ENCODE results near the gene COPS2. TPM values are rescaled to one million over a fixed set of nuclear protein-coding genes. Genes with fewer than 3 reads are reported as not detected.
"Not testable (repeated sequence)": the region's sequence is repeated elsewhere in the genome, so short reads cannot be mapped to it uniquely, and the experiment has no call there.

Gene COPS2
- total RNA-seq, 1 donor from 2014 or later: 58.0 TPM

DNA sequence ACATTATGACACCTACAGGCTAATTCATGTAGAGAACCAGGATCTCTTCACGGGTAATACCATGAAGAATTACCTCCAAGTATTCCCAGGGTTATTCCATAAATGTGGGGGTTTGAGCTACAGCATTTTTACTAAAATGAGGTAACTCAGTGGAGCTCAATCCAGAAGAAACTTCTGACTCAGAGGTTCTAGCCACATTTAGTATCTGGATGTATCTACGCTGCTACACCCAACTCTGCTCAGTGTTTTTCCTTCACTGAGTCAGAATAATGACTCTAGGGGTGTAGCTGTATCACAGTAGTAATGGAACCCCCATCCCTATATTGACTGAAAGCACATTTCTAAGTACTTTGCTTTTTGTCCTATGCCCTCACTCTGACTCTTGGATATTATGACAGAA lies 52.4 kb downstream of the COPS2 start:
- DNase-seq: no peak

- DNase-seq: peak; percentile 70
These were observed 53.9 kb downstream of the COPS2 start for GRCh38 chr15:49101536-49101935.

GRCh38 chr15:49096090-49096750 lies 59.2 kb downstream of the COPS2 start:
- no peak for DNase-seq

DNA sequence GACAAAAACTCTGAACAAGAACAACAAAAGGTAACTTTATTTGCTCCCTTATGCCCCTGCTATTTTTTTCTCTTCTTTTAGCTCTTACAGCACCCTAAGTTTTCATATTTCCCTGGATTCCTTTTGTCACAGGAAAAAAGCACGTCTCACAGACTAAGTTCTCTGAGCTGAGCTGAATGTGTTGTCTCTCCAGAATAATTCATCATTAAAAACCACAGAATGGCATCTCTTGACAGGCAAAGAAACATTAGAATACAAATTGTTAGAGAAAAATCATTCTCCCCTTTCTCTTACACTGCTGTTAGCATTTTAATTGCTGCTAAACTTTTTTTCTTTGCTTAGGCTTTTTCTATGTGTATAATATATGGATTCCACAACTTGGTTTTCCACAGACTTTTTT lies 60.5 kb downstream of the COPS2 start:
- no peak for DNase-seq

DNA sequence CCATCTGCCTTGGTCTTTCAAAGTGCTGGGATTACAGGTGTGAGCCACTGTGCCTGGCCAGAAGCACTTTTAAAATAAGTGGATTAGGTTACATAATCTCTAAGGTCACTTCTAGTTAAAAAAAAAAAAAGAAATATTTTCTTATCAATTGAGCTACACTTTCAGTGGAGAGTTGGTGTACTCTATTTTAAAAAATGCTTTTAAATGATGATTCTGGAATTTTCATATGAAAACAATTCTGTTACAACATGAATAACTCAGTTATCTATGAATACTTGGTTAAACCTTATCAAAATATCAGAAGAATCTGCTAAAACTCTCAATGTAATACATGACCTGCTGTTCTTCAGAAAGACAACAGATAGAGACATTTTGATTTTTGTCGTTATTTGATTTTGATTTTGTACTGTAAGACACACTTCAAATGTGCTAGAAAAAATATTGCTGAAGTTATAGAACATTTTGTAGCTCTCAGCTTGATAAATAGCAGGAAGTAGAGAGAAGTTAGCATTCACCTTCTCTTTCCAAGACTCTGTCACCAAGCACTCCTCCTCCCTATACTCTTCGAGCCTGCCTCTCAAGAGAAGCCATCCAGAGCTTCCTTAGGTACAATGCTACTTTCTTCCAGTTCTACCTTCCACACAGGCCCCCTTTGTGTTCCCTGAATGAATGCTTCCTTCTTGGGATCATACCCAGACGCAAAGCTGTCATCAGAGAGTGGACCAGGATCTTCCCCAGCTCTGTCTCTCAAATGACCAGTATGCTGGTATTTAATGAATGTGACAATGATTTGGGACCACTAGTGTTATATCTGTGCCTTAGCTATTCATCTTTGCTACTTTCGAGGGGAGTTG lies 61.9 kb downstream of the COPS2 start:
- no peak for DNase-seq

GRCh38 chr15:49088996-49089395 lies 66.4 kb downstream of the COPS2 start:
- DNase-seq: no peak

DNA sequence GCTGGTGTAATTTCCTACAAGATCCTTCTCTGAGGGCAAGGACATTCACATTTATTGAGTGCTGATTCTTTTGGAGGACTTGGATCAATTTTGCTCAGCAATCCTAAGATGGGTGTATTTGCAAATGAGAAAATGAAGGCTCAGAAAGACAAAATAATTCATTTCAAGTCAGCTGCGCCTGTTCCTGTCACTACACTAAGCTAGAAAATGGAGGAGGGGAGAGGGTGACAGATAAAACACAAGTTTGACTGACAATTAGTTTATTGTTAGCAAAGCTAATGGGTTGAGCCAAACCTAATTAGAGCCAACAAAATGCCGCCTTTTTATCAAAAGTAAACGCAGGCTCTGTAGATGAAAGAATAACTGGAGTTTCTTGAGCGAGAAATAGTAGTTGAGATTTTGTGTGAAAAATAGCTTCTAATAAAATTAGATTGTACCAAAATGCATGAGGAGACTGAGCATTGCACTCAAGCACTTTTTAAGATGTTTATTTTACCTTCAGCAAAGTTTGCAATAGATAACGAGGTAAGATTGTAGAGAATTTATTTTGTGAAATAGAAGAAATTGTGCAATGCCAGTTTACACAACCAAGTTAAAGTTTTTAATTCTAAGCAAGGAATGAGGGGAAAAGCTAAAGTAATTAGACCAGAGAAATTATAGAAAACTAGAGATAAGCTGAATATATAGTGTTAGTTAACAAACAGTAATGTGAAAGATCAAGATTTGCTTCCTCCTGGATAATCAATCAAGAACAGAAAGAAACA lies 69.5 kb downstream of the COPS2 start:
- no peak for DNase-seq

DNA sequence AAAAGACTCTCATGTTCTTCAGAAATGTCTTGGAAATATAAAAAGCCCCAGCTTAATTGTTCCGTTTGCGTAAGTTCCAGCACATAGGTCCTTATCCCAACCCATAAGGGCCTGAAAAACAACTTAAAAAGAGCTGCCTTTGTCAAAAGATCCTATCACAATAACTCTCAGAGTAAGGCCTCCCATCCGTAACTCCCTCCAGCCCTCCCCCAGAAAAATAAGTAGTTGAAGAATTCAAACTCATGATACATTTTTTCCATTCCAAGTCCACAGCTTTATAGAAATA lies 71.2 kb downstream of the COPS2 start:
- DNase-seq: no peak

GRCh38 chr15:49083401-49084284 lies 71.8 kb downstream of the COPS2 start:
- no peak for DNase-seq

DNA sequence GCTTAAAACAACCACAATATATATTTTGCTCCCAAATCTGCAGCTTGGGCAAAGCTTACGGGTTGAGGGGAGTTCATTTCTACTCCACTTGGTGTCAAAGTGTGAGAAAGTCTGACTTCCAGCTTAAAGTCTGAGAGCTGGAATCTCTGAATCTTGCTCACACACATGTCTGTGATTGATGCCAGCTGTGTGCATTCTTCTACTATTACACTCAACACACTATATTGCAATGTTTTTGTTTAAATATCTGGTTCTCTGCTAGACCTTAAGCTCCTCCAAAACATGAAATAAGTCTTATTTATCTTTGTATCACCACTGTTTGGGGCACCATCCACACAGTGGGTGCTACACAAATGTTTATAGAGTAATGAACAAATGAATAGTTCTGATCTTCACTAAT lies 72.4 kb downstream of the COPS2 start:
- DNase-seq: no peak

DNA sequence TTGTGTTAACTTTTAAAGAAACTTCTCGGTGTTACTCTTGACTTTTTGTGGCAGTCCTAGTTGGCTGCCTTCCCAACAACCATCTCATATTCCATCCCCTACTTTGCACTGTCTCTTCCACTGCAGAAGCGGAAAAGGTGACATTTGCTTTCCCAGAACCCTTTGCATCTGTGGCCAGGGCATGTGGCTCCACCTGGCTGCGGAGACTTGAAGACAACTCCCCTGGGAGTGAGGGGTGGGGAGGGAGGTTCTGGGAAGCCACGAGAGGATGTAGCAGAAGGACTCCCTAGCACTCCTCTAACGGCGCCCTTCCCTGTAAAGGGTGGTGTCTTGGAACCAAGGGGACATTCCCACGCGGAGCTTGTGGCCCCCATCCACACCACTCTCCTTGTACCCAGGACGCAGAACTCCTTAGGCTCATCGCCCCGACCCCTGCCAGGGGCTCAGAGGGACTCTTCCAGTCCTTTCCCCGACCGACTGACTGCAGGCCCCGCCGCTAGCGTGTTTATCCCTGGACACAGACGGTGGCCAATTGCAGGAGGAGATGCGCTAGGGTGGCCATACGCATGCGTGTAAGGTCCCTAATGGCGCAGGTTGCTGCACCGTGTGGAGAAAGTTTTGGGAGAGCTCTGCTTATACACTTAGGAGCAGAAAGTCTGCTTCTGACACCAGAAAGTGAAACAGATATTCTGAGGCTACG lies 75.9 kb downstream of the COPS2 start:
- DNase-seq: no peak

- peak; percentile 21 for DNase-seq
These were observed 79.5 kb downstream of the COPS2 start for GRCh38 chr15:49075881-49076280.

GRCh38 chr15:49074589-49075287 lies 80.7 kb downstream of the COPS2 start:
- DNase-seq: not testable (repeated sequence)

Other genes starting within 250 kb of the COPS2 start
- gene SHC4, start 191.7 kb downstream of the COPS2 start, total RNA-seq: 0.17 and 0.23 TPM in 2 replicates
- 32.7 and 36.1 TPM in 2 replicates for gene SECISBP2L, start 109.2 kb downstream of the COPS2 start, total RNA-seq
- gene GALK2, start 14.6 kb upstream of the COPS2 start, total RNA-seq: 54.4 and 73.5 TPM in 2 replicates